Fibroblast of mammary gland (primary cell): Measurements from ENCODE around the gene SDE2.
"Not testable (repeated sequence)": the region's sequence is repeated elsewhere in the genome, so short reads cannot be mapped to it uniquely, and the experiment has no call there.

ENCODE experiments used
- DNase-seq: peaks from one replicate; pipeline ENCODE4 v3.0.0-alpha.2; 2010; ENCODE audit warnings: low read depth
- H3K4me3 ChIP-seq: 2 replicates; pipeline ENCODE4 v1.5.1; 2011; ENCODE audit warnings: low read depth, mild to moderate bottlenecking, low read length, moderate library complexity; ENCODE audit not compliant: control insufficient read depth
- TF ChIP-seq, protein P1 (sequence below): conservative IDR thresholded peaks from 2 replicates; pipeline ENCODE4 v1.5.1; 2011; ENCODE audit warnings: low read depth, low read length, inconsistent platforms; ENCODE audit not compliant: control insufficient read depth, insufficient read depth

SDE2 gene

DNA sequence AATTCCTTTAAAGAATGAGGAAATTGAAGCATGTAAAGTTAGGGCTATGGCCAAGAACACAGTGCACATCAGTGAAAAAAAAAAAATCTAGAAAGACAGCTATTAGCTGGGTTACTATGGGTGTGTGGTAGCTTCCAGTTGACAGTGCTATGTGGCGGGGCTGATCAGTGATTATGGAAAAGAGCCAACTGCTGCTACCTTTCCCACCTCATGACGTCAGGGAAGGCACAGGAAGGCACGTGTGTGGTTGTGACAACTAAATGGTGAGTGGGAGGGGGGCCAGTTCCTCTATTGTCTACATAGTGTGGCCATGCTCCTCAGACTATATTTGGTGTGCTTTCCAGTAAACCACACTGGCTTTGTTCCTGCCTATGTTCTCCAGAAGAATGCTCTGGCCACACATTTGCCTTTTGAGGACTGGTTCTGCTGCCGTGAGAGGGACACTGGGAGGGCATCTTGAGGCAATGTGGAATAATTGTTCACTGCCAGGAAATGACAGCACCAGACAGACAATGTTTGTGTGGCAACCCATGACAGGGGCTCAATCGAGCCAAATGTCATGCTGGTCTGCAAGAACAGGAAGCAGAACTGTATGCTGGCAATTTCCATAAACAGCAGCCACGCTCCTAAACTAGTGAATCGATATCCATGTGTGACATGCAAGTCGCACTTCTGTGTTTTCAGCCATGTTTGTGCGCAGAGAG lies 3.0 kb upstream of the SDE2 start:
- no peak overlapping the region for H3K4me3 ChIP-seq
- DNase-seq: peak; percentile 8
- TF ChIP-seq, protein P1, sequence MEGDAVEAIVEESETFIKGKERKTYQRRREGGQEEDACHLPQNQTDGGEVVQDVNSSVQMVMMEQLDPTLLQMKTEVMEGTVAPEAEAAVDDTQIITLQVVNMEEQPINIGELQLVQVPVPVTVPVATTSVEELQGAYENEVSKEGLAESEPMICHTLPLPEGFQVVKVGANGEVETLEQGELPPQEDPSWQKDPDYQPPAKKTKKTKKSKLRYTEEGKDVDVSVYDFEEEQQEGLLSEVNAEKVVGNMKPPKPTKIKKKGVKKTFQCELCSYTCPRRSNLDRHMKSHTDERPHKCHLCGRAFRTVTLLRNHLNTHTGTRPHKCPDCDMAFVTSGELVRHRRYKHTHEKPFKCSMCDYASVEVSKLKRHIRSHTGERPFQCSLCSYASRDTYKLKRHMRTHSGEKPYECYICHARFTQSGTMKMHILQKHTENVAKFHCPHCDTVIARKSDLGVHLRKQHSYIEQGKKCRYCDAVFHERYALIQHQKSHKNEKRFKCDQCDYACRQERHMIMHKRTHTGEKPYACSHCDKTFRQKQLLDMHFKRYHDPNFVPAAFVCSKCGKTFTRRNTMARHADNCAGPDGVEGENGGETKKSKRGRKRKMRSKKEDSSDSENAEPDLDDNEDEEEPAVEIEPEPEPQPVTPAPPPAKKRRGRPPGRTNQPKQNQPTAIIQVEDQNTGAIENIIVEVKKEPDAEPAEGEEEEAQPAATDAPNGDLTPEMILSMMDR: no peak

DNA sequence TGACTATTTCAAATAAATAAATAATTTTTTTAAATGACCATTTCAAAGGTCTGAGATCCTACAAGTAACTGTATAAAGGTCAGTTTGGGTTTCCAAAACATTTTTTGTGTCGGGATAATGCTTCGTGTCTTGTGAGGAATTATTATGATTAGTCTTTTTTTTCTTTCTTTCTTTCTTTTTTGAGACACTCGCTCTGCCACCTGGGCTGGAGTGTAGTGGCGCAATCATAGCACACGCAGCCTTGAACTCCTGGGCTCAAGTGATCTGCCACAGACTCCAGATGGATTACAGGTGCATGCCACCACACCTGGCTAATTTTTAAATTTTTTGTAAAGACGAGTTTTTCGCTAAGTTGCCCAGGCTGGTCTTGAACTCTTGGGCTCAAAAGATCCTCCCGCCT lies 1.9 kb upstream of the SDE2 start:
- H3K4me3 ChIP-seq: no peak overlapping the region

DNA sequence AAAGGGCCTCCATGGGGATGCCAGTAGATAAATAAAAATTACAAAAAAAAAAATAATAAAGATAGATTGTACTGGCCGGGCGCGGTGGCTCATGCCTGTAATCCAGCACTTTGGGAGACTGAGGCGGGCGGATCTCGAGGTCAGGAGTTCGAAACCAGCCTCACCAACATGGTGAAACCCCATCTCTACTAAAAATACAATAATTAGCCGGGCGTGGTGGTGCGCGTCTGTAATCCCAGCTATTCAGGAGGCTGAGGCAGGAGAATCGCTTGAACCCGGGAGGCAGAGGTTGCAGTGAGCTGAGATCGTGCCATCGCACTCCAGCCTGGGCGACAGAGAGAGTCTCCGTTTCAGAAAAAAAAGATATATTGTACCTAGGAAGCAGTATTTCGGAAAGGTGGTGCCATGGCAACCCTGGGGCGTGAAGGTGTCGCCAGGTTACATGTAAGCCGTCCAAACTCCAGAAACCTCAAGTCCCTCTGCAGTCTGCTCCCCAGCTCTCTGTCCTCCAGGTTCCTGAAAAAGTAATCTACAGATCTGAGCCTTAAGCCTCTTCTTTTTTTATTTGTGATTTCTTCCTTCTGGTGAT lies 1.4 kb upstream of the SDE2 start:
- not testable (repeated sequence) for H3K4me3 ChIP-seq

More for the DNA sequence above, 1.9 kb upstream of the SDE2 start:
- no peak for DNase-seq
- TF ChIP-seq, protein P1: no peak

DNA sequence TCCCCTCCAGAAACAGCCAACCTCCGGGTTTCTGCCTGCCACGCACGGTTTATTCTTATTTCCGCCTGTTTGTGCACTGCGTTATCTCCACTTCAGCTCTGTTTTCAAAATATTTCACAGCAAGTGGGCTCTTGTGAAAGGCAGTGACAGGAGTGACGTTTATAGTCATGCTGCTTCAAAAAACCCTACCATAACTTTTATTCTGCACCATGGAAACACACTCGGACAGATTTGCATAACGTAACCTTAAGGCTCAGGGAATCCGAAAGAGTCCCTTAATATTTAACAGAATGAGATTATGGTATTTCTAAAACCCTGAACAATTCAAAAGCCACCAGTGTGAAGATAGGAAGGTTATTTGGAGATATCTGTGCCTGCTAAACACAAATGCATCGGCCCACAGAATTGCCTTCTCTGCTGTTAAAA lies 782 bp upstream of the SDE2 start:
- TF ChIP-seq, protein P1: no peak
- peak overlapping the region; percentile 60 for H3K4me3 ChIP-seq
- no peak for DNase-seq

More for the DNA sequence above, 1.4 kb upstream of the SDE2 start:
- DNase-seq: not testable (repeated sequence)

DNA sequence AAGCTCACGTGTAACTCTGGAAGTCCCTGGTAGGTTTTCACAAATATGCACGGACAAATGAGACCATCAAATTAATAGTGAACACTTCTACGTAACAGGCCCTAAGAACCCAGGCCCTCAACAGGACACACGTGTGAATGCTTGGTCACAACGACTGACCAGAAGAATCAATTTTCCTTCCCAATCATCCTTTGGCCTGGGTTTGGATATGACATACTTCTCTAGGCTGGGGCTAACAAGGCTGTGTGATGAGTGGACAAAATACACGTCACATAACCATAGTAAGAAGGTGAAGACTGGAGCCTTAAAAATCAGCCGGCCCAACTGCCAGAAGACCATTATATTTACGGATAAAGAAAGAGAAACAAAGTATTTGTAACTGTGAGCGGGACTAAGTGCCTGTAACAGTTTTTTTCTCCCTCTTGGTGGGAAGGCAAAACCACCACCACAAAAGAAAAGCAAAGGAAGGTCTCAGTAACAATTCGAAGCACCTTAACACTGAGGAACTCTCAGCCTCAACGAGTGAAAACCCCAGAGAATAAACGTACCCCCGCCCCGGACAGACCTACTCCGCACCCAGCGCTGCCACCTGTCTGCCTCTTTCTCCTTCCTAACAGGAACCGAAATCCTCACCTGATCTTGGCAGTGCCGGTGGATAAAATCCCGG lies 450 bp downstream of the SDE2 start:
- H3K4me3 ChIP-seq: peak overlapping the region; percentile 99

DNA sequence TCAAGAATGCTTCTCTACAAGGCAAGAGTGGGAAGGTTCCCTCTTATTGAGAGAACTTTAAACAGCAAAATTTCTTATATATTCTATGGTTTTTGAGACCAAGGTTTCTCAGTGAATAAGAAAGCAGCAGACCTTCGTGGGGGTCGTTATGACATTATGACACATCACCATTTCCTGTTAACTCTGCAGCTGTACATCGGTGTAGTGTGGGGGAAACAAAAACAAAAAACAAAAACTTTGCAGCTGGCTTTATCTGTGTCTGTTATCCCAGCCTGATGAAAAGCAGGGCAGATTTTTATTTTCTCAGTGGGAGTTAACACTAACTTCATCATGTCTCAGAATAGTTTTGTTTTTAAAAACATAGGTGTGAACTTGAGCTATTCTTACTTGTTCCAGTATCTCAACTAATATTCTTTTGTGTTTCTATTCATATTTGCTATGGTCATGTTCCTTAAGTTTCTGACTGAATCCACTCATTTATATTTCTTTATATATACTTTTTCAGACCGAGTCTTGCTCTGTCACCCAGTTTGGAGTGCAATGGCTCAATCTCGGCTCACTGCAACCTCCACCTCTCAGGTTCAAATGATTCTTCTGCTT lies 2.1 kb downstream of the SDE2 start:
- peak; percentile 61 for DNase-seq
- TF ChIP-seq, protein P1: no peak
- no peak overlapping the region for H3K4me3 ChIP-seq

More for the DNA sequence above, 450 bp downstream of the SDE2 start:
- TF ChIP-seq, protein P1: no peak
- peak; percentile 69 for DNase-seq
